DMS53 (cell line): ENCODE measurements around the gene HIF3A.
"Not testable (repeated sequence)": the region's sequence is repeated elsewhere in the genome, so short reads cannot be mapped to it uniquely, and the experiment has no call there.

ENCODE experiments used
- DNase-seq: peaks from one replicate; lab custom pipeline; 2025; lab: John Stamatoyannopoulos, UW

The HIF3A gene

DNA sequence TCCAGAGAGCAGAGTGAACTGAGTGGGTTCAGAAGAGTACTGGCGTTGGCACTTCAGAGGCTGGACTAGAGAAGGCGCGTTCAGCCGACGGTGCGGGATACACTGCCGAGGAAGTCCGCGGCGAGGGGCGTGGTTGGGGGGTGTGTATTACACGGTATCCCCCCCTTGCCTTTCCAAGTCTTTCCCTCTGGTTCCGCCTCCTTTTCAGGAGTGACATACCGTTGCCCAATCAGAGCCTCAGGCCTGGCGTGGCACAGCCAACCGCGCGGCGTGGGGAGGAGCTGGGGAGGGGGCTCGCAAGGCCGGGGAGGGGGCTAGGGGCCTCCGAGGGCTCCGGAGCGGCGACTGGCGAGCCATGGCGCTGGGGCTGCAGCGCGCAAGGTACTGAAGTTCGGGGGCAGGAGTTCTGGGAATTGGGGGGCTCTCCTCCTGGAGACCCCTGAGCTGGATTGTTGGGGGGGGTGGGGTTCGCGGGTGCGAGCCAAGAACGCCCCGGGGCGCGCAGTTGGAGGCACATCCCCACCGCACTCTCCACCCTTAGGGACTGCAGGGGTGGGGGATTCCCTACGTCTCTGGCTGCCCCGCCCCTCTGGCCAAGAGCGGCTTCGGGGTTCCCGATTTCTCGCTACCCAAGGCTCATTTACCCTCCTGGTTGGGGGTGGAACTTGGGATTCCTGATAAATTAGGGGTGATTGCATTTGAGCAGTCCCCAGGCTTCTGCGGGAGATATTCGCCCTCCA, at the start of gene HIF3A:
Gene HIF3A, plus strand, starts transcription at position 321 of the 740 bp plus-strand sequence. Its CDS starts 35 bp downstream, at position 356.
- no peak for DNase-seq

DNA sequence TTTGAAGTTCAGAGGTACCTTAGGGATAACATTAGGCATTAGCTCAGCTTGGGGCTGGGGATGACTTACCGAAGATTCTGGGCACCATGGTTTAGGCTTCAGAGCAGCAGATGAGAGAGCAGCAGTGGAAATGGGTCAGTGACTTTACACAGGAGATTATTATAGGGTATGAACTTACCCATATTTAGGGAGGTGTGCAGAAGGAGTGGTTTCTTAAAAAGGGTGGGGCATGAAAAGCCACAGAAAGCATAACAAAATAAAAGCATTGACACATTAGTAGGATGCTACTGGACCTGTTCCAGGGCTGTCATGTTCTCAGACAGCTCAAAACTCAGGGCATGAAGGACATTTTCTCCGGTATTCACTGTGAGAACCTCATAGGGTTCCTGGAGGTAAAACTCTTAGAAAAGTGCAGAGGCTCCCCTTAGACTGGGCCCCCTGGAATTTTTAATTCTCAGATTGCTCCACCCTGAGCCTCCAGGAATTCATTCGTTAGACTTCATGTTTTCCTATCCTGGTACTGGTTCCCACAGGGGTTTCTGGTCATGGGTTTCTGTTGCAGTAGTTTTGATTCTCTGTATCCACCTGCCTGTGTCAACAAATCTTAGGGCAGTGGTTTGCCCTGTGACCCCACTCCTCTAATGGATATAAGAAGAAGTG, 46.6 kb upstream of the HIF3A start:
- no peak for DNase-seq

DNA sequence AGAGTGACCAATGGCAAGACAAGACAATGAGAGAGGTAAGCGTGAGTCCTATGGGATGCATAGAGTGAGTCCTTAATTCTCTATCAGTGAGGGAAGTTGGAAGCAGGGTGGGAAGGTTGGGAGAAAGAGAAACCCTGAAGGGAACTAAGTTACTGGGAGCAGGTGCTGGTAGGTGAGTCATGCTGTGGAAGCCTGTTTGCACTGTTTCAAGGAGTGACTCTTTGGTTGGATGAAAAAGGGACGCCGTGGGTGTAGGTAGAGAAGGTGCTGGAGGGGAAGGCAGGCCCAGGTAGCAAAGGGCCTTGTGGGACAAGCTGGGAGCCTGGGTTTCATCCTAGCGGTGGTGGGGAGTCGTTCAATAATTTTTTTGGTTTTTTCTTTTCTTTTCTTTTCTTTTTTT, 45.4 kb upstream of the HIF3A start:
- peak; percentile 88 for DNase-seq

DNA sequence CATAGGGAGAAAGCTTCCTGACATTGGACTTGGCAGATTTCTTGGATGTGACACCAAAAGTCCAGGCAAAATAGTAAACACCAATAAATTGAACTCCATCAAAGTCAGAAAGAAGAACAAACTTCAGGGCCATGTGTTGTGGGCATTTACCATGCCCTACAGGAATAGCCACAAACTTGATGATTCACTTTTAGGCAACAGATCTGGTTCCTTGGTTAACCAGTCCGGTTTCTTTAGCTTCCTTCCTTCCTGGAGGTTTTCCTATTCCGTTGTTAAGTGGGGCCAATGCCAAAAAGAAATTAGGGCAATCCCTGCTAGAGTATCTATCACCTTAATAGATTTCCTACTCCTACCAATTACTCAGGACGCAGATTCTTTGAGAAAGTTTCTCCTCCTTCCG, 42.1 kb upstream of the HIF3A start:
- DNase-seq: no peak

DNA sequence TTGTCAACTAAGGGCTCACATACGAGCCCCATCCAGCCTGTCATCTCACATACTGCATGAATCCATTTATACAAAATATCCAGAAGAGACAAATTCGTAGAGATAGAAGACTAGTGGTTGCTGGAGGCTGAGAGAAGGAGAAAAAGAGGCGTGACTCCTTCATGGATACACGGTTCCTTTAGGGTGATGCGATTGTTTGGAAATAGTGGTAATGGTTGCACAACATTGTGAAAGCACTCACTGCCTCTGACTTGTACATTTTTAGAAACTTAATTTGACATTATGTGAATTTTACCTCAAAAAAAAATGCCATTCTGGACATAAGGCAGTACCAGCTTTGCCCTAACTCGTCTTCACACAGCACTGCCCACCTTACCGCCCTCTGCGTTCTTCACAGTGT, 40.0 kb upstream of the HIF3A start:
- no peak for DNase-seq

DNA sequence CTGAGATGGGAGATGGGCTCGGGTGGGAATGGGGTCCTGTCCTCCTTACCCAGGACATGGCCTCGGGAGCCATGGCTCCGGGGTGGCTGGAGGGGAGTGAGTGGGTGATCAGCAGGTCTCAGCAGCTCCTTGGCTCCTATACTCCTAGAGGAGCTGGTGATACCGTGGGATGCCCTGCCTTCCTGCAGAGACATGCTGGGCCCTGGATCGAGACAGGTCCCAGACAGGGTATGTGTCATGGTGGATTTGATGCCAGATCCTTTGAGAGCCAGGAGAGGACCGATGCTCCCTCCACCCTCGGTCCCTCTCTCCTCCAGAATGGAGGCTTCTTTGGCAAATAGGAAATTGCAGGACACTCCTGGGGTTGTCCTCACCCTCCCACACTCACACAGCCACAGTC, 35.3 kb upstream of the HIF3A start:
- peak; percentile 32 for DNase-seq

DNA sequence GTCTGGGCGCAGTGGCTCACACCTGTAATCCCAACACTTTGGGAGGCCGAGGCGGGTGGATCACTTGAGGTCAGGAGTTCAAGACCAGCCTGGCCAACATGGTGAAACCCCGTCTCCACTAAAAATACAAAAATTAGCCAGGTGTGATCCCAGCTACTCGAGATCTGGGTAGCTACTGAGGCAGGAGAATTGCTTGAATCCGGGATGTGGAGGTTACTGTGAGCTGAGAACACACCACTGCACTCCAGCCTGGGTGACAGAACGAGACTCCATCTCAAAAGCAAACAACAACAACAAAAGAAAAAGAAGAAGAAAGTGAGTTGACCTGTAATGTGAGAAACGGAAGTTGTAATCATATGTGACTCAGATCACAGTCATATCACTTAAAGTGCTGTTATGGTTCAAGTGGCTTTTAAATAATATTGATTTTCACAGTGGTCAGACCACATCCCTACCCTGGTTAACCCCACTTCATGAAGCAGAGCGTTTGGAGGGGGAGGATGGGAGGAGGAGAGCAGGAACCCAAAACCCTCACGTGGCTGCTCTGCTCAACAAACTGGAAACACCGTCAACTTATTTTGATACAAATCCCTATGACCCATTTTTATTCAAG, 34.1 kb upstream of the HIF3A start:
- peak; percentile 94 for DNase-seq

DNA sequence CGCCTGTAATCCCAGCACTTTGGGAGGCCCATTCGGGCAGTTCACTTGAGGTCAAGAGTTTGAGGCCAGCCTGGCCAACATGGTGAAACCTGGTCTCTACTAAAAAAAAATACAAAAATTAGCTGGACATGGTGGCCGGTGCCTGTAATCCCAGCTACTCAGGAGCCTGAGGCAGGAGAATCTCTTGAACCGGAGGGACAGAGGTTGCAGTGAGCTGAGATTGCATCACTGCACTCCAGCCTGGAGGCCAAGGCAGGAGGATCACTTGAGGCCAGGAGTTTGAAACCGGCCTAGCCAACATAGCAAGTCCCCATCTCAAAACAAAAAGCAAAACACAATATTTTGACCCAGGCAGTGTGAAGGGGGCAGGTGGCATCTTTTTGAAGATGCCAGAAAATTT, 32.0 kb upstream of the HIF3A start:
- DNase-seq: not testable (repeated sequence)

DNA sequence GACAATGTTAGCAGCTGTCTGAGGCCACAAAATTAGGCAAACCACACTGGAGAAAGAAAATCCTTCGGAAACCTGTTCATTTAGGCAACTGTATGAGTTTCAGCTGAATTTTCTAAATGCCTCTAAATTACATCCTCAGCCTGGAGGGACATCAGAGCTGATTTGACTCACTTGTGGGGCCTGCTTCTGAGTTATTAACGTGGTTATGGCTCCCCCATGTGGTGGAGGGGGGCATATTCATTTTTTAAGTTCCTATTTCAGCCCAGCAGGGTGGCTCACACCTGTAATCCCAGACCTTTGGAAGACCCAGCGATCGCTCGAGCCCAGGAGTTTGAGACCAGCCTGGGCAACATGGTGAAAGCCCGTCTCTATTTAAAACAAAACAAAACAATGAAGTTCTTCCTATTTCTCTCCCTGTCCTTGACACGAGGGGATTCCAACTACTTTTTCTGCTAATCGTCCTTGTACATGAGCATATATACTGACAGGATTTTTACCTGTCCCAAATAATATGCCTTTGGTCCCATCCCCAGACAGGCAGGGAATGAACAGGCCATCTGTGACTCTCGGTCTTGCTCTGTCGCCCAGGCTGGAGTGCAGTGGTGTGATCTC, 31.5 kb upstream of the HIF3A start:
- DNase-seq: peak; percentile 88

DNA sequence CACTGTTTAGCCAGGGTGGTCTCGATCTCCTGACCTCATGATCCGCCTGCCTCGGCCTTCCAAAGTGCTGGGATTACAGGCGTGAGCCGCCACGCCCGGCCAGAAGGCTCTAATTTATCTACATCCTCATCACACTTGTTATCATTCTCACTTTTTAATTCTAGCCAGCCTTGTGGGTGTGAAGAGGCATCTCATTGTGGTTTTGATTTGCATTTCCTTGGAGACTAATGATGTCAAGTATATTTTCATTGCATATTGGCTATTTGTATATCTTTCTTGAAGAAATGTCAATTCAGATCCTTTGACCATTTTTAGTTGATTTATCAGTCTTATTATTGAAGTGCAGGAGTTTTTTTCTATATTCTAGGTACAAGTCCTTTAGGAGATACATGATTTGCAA, 27.7 kb upstream of the HIF3A start:
- DNase-seq: no peak

DNA sequence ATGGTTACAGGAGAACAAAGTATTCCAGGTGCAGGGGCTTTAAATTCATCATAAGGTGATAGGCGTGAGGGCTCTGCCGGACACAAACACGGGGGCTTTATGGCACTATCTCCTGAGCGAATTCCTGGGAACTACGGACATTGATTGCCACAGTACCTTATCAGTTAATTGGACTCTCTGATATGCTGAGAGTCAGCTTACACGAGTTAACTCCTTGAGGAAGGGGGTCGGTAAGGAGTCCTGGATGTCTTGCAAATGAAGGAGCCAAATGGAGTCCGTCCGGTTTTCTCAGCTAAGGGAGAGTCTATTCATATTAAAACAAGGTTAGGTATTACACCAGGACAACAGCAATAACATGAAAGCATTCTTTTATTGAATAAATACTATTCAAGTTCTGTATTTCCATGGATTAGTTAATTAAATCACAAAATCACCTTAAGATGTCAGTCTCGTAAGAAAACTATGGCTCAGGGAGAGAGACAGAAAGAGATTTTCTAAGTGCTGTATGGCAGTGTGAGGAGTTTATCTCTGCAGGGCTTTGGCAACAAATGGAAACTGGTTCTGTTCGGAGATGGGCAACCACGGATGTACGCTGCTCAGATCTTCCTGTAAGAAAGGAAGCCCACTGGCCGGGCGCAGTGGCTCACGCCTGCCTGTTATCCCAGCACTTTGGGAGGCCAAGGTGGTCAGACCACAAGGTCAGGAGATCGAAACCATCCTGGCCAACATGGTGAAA, 26.2 kb upstream of the HIF3A start:
- no peak for DNase-seq

DNA sequence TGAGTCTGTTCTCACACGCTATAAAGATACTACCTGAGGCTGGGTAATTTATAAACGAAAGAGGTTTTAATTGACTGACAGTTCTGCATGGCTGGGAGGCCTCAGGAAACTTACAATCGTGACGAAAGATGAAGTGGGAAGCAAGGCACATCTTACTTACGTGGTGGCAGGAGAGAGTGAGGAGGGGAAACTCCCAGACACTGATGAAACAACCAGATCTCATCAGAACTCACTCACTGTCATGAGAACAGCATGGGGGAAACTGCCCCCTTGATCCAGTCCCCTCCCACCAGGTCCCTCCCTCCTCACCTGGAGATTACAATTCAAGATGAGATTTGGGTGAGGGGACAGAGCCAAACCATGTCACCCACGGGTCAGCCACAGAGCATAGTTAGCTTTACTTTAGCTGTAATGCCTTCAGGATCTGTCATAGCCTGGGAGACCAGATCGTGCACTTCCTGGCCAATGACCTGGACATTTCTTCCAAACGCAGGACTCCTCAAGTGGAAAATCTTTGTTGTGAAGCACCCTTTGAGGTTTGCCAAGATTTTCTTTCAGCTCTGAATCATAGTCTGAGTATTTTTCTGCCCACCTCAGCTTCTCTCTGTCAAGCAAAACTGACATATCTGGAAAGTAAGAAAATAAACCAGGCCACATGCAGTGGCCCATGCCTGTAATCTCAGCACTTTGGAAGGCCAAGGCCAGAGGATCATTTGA, 25.2 kb upstream of the HIF3A start:
- DNase-seq: no peak

DNA sequence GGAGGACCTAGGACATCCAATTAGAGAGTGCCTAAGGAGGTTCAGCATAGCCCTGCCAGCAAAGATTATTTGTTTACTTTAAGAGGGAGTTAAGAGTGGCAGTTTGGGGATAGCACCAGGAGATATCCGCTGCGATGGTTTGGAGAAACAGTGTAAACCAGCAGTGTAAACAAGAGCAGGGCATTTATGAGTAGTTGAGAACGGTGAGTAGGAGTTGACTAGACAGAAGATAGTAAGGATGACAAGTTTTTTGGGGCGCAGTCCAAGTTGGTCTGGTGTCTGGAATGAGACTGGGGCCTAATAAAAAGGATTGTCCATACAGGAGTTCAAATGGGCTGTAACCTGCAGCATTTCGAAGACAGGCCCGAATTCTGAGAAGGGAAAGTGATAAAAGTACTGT, 22.9 kb upstream of the HIF3A start:
- not testable (repeated sequence) for DNase-seq

DNA sequence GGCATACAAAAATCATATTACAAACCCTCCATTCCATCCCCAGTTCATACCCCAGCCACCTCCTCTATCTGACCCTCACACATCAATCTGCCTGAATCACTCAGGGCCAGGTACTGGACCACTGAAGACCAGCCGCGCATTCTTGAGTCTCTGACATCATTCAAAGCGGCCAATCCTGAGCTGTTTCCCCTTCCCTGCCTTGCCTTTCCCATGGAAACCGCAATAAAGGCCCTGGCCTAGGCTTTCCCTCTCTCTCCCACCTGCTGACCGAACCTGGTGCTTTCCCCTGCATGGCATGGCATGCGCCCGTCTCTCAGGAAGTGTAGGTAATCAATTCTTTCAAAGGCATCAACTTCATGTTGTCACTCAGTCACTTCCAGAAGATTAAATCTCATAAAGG, 17.7 kb upstream of the HIF3A start:
- no peak for DNase-seq

DNA sequence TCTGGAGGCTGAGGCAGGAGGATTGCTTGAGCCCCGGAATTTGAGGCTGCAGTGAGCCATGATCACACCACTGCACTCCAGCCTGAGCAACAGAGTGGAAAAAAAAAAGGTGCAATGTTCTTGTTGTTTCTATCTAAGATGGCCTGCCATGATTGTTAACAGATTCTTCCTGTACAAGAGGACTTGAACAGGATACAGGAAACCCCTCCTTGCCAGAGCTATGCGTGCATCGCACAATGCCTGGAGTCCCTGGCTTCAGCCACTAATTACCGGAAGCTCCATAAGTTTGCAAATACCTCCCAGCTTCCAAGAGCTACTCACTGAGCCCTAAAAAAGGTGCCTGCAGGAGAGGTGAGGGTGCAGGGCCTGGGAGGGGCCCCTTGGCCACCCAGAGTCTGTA, 13.1 kb upstream of the HIF3A start:
- DNase-seq: no peak

DNA sequence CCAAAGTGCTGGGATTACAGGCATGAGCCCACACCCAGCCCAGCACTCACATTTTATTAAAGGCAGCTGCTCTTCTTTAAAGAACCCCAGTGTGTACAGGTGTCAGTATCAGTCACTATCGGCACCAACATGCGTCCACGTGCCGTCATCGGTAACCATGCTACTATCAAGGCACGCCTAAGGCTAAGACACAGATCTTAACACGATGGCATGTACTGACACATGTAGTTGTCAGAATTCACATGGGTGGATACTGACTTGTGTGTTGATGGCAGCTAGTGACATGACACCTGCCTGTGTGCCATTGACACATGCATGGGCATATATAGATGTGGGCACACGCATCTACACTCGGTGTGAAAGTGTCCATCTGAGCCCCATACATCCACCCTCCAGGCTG, 12.2 kb upstream of the HIF3A start:
- DNase-seq: no peak

DNA sequence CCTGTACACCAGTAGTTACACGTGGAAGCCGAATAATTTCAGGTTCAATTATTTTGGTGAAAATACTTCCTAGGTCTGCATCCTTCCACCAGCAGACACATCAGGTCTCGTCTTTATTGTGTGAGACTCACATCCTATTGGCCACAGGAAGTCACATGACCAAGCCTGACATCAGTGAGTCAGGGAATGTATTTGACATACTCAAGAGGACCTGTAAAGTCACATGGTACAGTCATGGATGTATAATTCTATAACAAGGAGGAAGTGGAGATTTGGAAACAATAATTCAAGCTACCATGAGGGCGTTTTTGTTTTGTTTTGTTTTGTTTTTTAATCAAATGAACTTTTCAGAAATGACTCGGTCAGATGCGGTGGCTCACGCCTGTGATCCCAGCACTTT, 9.3 kb upstream of the HIF3A start:
- peak; percentile 69 for DNase-seq

DNA sequence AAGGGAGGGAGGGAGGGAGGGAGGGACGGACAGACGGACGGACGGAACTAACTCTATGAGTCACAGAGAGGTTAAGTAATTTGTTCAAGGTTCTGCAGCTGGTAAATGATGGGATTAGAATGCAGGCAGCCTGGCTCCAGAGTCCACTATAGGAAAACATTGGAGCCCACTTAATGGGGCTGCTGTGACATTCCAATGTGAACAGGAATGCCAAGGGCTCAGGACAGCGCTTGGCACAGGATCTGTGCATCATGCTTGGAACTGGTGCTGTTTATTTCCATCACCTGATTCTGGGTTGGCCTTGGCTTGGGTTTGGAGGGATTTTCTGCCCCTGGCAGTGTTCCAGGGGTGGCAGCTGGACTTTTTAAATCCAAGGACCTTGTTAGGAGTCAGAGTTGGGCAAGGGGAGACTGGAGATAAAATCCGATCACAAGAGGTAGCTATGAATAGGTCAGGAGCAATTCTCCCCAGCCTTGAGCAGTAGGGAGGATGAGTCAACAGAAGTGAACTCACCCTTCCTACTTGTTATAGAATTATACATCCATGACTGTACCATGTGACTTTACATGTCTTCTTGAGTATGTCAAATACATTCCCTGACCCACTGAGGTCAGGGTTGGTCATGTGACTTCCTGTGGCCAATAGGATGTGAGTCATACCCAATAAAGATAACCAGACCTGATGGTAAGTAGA, 7.8 kb upstream of the HIF3A start:
- peak; percentile 59 for DNase-seq

DNA sequence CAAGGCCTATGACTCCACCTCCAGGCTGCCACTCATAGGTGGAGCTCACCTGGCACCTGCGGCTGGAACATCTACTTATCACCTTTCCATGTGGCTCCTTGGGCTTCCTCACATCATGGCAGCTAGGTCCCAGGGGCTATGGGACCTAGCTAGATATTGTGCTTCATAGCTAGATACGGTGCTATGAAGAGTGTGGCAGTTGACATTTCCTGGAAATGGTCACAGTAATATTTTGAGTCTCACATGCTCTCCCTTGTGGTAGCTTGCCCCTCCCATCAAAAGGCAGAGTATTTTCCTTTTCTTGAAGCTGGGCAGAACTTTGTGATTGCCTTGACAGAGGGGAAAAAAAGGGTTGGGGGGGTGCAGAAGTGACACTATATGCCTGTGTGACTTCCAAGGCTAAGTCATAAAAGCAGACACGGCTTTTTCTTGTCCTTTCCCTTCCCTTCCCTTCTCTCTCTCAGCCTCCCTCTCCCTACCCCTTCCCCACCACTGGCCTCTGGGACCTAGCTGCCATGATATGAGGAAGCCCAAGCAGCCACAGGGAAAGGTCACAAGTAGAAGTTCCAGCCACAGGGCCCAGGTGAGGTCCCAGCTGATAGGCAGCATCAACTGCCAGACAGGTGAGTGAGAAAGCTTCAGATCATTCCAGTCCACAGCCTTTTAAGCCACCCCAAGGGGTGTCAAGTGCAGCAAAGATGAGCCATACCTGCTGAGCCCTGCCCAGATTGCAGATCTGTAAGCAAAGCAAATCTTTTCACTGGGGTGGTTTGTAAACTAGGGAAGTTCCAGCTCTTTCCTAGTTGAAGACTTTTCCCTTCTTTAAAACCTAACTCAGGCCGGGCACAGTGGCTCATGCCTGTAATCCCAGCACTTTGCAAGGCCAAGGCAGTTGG, 6.9 kb upstream of the HIF3A start:
- no peak for DNase-seq

DNA sequence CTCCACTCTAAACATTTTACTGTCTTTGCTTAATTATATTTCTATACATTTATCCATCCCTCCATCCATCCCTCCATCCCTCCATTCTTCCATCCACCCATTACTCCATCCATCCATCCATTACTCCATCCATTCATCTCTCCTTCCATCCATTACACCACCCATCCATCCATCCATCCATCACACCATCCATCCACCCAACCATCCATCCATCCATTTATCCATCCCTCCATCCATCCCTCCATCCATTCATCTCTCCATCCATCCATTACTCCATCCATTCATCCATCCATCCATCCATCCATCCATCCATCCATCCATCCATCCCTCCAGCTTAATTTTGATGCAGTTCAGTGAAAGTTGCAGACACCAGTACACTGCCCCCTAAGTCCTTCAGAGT, 5.0 kb upstream of the HIF3A start:
- DNase-seq: no peak
